Caco-2 (cell line): ENCODE measurements around the gene CFAP210. TPM values are rescaled to one million over a fixed set of nuclear protein-coding genes. Genes with fewer than 3 reads are reported as not detected.
A peak's percentile ranks its signal among the peaks of the same experiment; 100 is the strongest.

Experiments
- BruUV-seq: library from RNA; stranded (reverse); fragments of 400-500 nt; replicated peaks from 2 replicates; lab custom pipeline; 2021; lab: Mats Ljungman, UMichigan
- CTCF ChIA-PET: fragments of 300-600 bp; sonication (Branson Sonifier 250); formaldehyde crosslinking; loops from one replicate; lab custom pipeline; 2022; ENCODE audit warnings: antibody characterized with exemption; lab: Charles Lee
- POLR2A ChIA-PET: fragments of 300-600 bp; sonication (Branson Sonifier 250); formaldehyde crosslinking; loops from one replicate; lab custom pipeline; 2022; ENCODE audit warnings: antibody characterized with exemption; lab: Charles Lee
- DNase-seq, 2 experiments: peaks; one replicate each; pipeline versions ENCODE4 v3.0.0 to v3.0.0-alpha.2; 2020 to 2022
- H3K27me3 ChIP-seq: replicated peaks from 2 replicates; pipeline ENCODE4 v1.6.0; 2011; ENCODE audit warnings: low read length; ENCODE audit not compliant: control insufficient read depth, insufficient read depth
- H3K36me3 ChIP-seq: 2 replicates; pipeline ENCODE4 v1.5.1; 2011; ENCODE audit warnings: low read length; ENCODE audit not compliant: control insufficient read depth, insufficient read depth
- H3K4me1 ChIP-seq: fragments of 250-450 bp; sonication (Bioruptor Pico); 2 replicates; pipeline ENCODE4 v1.5.1; 2020; ENCODE audit warnings: mild to moderate bottlenecking
- H3K4me3 ChIP-seq: 2 replicates; pipeline ENCODE4 v1.5.1; 2011; ENCODE audit warnings: low read depth, mild to moderate bottlenecking, control low read depth, low read length
- H3K9me3 ChIP-seq: fragments of 250-450 bp; sonication (Bioruptor Pico); 2 replicates; pipeline ENCODE4 v1.5.1; 2020; ENCODE audit warnings: mild to moderate bottlenecking, moderate library complexity
- H3K27ac Mint-ChIP-seq: one replicate; pipeline ENCODE4 v1.8.0; 2022; ENCODE audit warnings: mixed read lengths; ENCODE audit not compliant: unreplicated experiment
- H3K27me3 Mint-ChIP-seq: one replicate; pipeline ENCODE4 v1.8.0; 2022; ENCODE audit warnings: mixed read lengths; ENCODE audit not compliant: insufficient read depth, unreplicated experiment
- H3K36me3 Mint-ChIP-seq: one replicate; pipeline ENCODE4 v1.8.0; 2022; ENCODE audit warnings: mild to moderate bottlenecking, mixed read lengths; ENCODE audit not compliant: insufficient read depth, unreplicated experiment
- H3K4me1 Mint-ChIP-seq: one replicate; pipeline ENCODE4 v1.8.0; 2022; ENCODE audit warnings: low read depth, mixed read lengths; ENCODE audit not compliant: unreplicated experiment
- H3K4me3 Mint-ChIP-seq: one replicate; pipeline ENCODE4 v1.8.0; 2022; ENCODE audit warnings: mild to moderate bottlenecking, moderate library complexity, mixed read lengths; ENCODE audit not compliant: unreplicated experiment
- H3K9me3 Mint-ChIP-seq: one replicate; pipeline ENCODE4 v1.8.0; 2022; ENCODE audit warnings: mixed read lengths; ENCODE audit not compliant: unreplicated experiment
- intact Hi-C: fragments of 100-400 bp; cut with micrococcal nuclease; formaldehyde crosslinking; loops from one replicate; pipeline ENCODE4 v1.10.0; 2022; ENCODE audit not compliant: unreplicated experiment
- total RNA-seq: library from RNA; stranded (reverse); gene quantifications from 2 replicates; pipeline ENCODE4 v1.2.3, GENCODE V29; 2022
- TF ChIP-seq, protein P1 (sequence below), 2 experiments: fragments of 200-600 bp in 1 of 2; IDR thresholded peaks; 1 replicate in 1 of 2; 2 replicates in 1 of 2; pipeline versions ENCODE4 v1.5.1 to v1.8.0; 2011 to 2022; ENCODE audit warnings: antibody characterized with exemption in 1 of 2, control low read depth in 1 of 2, inconsistent platforms in 1 of 2, low read depth in 1 of 2, low read length in 1 of 2, mild to moderate bottlenecking in 1 of 2, moderate library complexity in 1 of 2; ENCODE audit not compliant: insufficient read depth in 1 of 2, severe bottlenecking in 1 of 2, unreplicated experiment in 1 of 2

Gene CFAP210
- total RNA-seq, 1 experiment from 2014 or later, result not detected

GRCh38 chr2:169694894-169695260 is 672 bp upstream of the CFAP210 start:
- peak overlapping the region; percentile 87 for H3K4me3 Mint-ChIP-seq
- H3K4me3 ChIP-seq, result peak overlapping the region; percentile 79
- H3K4me1 Mint-ChIP-seq, result peaks cover 9% of the 10 kb centered on the region
- H3K27ac Mint-ChIP-seq, result peak overlapping the region; percentile 98
- peaks cover 9% of the 10 kb centered on the region; the same call in 1 of the 2 replicates for H3K4me1 ChIP-seq
- POLR2A ChIA-PET, result interaction anchor here (0.5 to 1.1 kb wide), 5 partner anchors 9 to 110 kb away, joined by 3 to 6 read pairs (median 3); partner anchors contain the start of gene PPIG
- DNase-seq, result no peak
- H3K9me3 ChIP-seq, result 0 out of 2 replicates have a peak, but pooled peaks cover 4% of the 10 kb centered on the region
- peaks cover 10% of the 10 kb centered on the region for H3K9me3 Mint-ChIP-seq
- no peaks in the 10 kb centered on the region for H3K27me3 ChIP-seq
- H3K36me3 ChIP-seq, result no peaks in the 10 kb centered on the region
- peaks cover 9% of the 10 kb centered on the region for H3K36me3 Mint-ChIP-seq
- BruUV-seq, result no TSS peak
- TF ChIP-seq, protein P1, sequence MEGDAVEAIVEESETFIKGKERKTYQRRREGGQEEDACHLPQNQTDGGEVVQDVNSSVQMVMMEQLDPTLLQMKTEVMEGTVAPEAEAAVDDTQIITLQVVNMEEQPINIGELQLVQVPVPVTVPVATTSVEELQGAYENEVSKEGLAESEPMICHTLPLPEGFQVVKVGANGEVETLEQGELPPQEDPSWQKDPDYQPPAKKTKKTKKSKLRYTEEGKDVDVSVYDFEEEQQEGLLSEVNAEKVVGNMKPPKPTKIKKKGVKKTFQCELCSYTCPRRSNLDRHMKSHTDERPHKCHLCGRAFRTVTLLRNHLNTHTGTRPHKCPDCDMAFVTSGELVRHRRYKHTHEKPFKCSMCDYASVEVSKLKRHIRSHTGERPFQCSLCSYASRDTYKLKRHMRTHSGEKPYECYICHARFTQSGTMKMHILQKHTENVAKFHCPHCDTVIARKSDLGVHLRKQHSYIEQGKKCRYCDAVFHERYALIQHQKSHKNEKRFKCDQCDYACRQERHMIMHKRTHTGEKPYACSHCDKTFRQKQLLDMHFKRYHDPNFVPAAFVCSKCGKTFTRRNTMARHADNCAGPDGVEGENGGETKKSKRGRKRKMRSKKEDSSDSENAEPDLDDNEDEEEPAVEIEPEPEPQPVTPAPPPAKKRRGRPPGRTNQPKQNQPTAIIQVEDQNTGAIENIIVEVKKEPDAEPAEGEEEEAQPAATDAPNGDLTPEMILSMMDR (IDR thresholded peaks at IDR 0.05; ENCODE audit: insufficient read depth in 1 of 2, low read depth in 1 of 2, low read length in 1 of 2, severe bottlenecking in 1 of 2, unreplicated experiment in 1 of 2), result no peak
- CTCF ChIA-PET, result no interaction called here
- intact Hi-C loops, result loop anchor here (1.0 to 2.0 kb wide), 2 partner anchors 20 to 38 kb away; partner anchors contain the start of gene KLHL23
- H3K27me3 Mint-ChIP-seq, result no peaks in the 10 kb centered on the region

DNA sequence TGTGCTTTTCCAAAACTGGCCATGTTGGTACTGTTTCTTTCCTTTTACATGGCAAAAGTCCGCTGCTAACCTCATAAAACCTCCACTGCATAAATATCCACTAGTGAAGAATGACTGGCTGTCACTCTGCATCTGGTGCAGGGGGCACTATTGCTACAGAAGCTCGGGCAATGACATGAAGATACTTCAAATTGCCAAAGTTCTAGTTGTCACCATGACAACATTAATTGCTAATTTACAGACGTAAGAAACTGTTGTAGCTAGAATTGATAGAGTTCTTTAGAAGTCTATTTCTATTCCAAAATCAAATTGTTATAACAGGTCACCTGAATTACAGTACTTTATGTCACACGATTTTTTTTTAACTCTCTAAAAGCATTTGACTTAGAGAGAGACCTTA is 845 bp downstream of the CFAP210 start:
- Histone ChIP-seq H3K36me3 (no peaks in the 10 kb centered on the region), H3K9me3 (0 out of 2 replicates have a peak, but pooled peaks cover 4% of the 10 kb centered on the region), H3K4me3 (no peak overlapping the region), H3K27me3 (no peaks in the 10 kb centered on the region), H3K4me1 (peaks cover 9% of the 10 kb centered on the region; the same call in 1 of the 2 replicates)
- ChIA-PET POLR2A (interaction anchor here (0.5 kb wide), 1 partner anchor 26 kb away, joined by 3 read pairs; no protein-coding TSS in a partner anchor), CTCF (no interaction called here)
- H3K9me3 Mint-ChIP-seq, result peaks cover 17% of the 10 kb centered on the region
- BruUV-seq, result TSS peak; percentile 65
- H3K27ac Mint-ChIP-seq, result peak overlapping the region; percentile 98
- H3K4me3 Mint-ChIP-seq, result peak overlapping the region; percentile 87
- DNase-seq, result peak in 1 of 2 experiments; percentile 58
- intact Hi-C loops, result no loop called here
- peaks cover 9% of the 10 kb centered on the region for H3K36me3 Mint-ChIP-seq
- TF ChIP-seq, protein P1 (IDR thresholded peaks at IDR 0.05; ENCODE audit: insufficient read depth in 1 of 2, low read depth in 1 of 2, low read length in 1 of 2, severe bottlenecking in 1 of 2, unreplicated experiment in 1 of 2), result peak in 1 of 2 experiments; percentile 39
- H3K27me3 Mint-ChIP-seq, result no peaks in the 10 kb centered on the region
- peaks cover 9% of the 10 kb centered on the region for H3K4me1 Mint-ChIP-seq

DNA sequence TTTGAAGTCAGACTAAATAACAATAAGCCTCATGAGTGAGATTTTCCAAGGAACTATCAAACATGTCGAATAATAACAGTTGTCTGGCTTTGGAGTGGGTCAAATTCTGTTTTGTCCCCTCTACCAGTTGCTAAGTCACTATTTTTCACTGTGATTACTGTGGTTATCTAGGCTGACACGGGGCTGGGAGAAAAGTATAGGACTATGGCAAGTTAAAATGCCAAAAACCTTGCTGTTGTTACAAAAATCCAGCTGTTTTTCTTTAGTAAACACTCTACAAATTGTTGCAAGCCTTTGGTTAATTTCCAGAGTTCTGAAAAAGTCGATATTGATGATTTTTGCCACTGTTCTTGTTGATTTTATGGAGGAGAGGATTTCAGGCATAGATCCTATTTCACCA is 1.5 kb downstream of the CFAP210 start:
- Mint-ChIP-seq H3K27ac (no peak overlapping the region), H3K4me1 (peaks cover 9% of the 10 kb centered on the region), H3K9me3 (peaks cover 22% of the 10 kb centered on the region), H3K27me3 (no peaks in the 10 kb centered on the region), H3K36me3 (peaks cover 9% of the 10 kb centered on the region), H3K4me3 (no peak overlapping the region)
- BruUV-seq, result no TSS peak
- no peak for DNase-seq
- Histone ChIP-seq H3K9me3 (0 out of 2 replicates have a peak, but pooled peaks cover 4% of the 10 kb centered on the region), H3K27me3 (no peaks in the 10 kb centered on the region), H3K4me1 (peaks cover 9% of the 10 kb centered on the region; the same call in 1 of the 2 replicates), H3K4me3 (no peak overlapping the region), H3K36me3 (no peaks in the 10 kb centered on the region)
- CTCF ChIA-PET, result no interaction called here
- POLR2A ChIA-PET, result no interaction called here
- intact Hi-C loops, result no loop called here
- TF ChIP-seq, protein P1 (IDR thresholded peaks at IDR 0.05; ENCODE audit: insufficient read depth in 1 of 2, low read depth in 1 of 2, low read length in 1 of 2, severe bottlenecking in 1 of 2, unreplicated experiment in 1 of 2), result no peak
